Astrocyte (in vitro differentiated cells and primary cell): ENCODE data around the gene ISX. TPM values are rescaled to one million over a fixed set of nuclear protein-coding genes. Genes with fewer than 3 reads are reported as not detected.

Experiments
- DNase-seq: peaks from one replicate; pipeline ENCODE4 v3.0.0-alpha.2; 2010; ENCODE audit warnings: low read depth
- FAIRE-seq: peaks from 2 replicates; lab custom pipeline; 2011; peaks lifted over from hg19 to GRCh38; lab: Jason Lieb, UNC
- H2AFZ ChIP-seq: 2 replicates; pipeline ENCODE4 v1.6.0; 2012; ENCODE audit warnings: low read depth, low read length, inconsistent platforms
- H3K27ac ChIP-seq: 2 replicates; pipeline ENCODE4 v1.5.1; 2011; ENCODE audit warnings: low read depth, low read length, inconsistent platforms
- H3K27me3 ChIP-seq: 2 replicates; pipeline ENCODE4 v1.6.0; 2011; ENCODE audit warnings: low read length, inconsistent platforms; ENCODE audit not compliant: insufficient read depth
- H3K36me3 ChIP-seq: 2 replicates; pipeline ENCODE4 v1.5.1; 2011; ENCODE audit warnings: low read length, inconsistent platforms; ENCODE audit not compliant: insufficient read depth
- H3K4me1 ChIP-seq: 2 replicates; pipeline ENCODE4 v1.5.1; 2011; ENCODE audit warnings: low read length, inconsistent platforms; ENCODE audit not compliant: insufficient read depth
- H3K4me2 ChIP-seq: 2 replicates; pipeline ENCODE4 v1.6.0; 2012; ENCODE audit warnings: low read length, inconsistent platforms
- H3K4me3 ChIP-seq: 2 replicates; pipeline ENCODE4 v1.5.1; 2011; ENCODE audit warnings: low read depth, mild to moderate bottlenecking, low read length, inconsistent platforms; ENCODE audit not compliant: insufficient read depth
- H3K79me2 ChIP-seq: 2 replicates; pipeline ENCODE4 v1.6.0; 2012; ENCODE audit warnings: mild to moderate bottlenecking, low read length, inconsistent platforms; ENCODE audit not compliant: insufficient read depth
- H3K9ac ChIP-seq: 2 replicates; pipeline ENCODE4 v1.6.0; 2012; ENCODE audit warnings: mild to moderate bottlenecking, low read length, inconsistent platforms
- H3K9me3 ChIP-seq: 2 replicates; pipeline ENCODE4 v1.5.1; 2012; ENCODE audit warnings: low read depth, mild to moderate bottlenecking, low read length, inconsistent platforms; ENCODE audit not compliant: insufficient read depth
- H4K20me1 ChIP-seq: 2 replicates; pipeline ENCODE4 v1.6.0; 2012; ENCODE audit warnings: low read length, inconsistent platforms; ENCODE audit not compliant: insufficient read depth
- H3K27ac Mint-ChIP-seq: one replicate; pipeline ENCODE4 v1.8.0; 2021; ENCODE audit warnings: mild to moderate bottlenecking, mixed read lengths; ENCODE audit not compliant: unreplicated experiment
- H3K27me3 Mint-ChIP-seq: one replicate; pipeline ENCODE4 v1.8.0; 2021; ENCODE audit warnings: low read depth, mixed read lengths; ENCODE audit not compliant: unreplicated experiment
- H3K36me3 Mint-ChIP-seq: one replicate; pipeline ENCODE4 v1.8.0; 2021; ENCODE audit warnings: low read depth, mixed read lengths; ENCODE audit not compliant: unreplicated experiment
- H3K4me1 Mint-ChIP-seq: one replicate; pipeline ENCODE4 v1.8.0; 2021; ENCODE audit warnings: low read depth, mixed read lengths; ENCODE audit not compliant: unreplicated experiment
- H3K4me3 Mint-ChIP-seq: one replicate; pipeline ENCODE4 v1.8.0; 2021; ENCODE audit warnings: mild to moderate bottlenecking, moderate library complexity, mixed read lengths; ENCODE audit not compliant: unreplicated experiment
- H3K9me3 Mint-ChIP-seq: one replicate; pipeline ENCODE4 v1.8.0; 2021; ENCODE audit warnings: mild to moderate bottlenecking, mixed read lengths; ENCODE audit not compliant: unreplicated experiment
- CTCF ChIP-seq: IDR thresholded peaks from 2 replicates; pipeline ENCODE4 v1.5.1; 2011; ENCODE audit warnings: low read depth, mild to moderate bottlenecking, inconsistent platforms, low read length, moderate library complexity; ENCODE audit not compliant: insufficient read depth
- EZH2 ChIP-seq: IDR thresholded peaks from 2 replicates; pipeline ENCODE4 v1.6.1; 2012; ENCODE audit warnings: mild to moderate bottlenecking, low read length, inconsistent platforms; ENCODE audit not compliant: insufficient read depth
- total RNA-seq: library from RNA; stranded (reverse); gene quantifications from 2 replicates; pipeline ENCODE4 v1.2.1, GENCODE V29; 2021

The ISX gene
- total RNA-seq, 1 donor from 2014 or later: not detected

GRCh38 chr22:35032571-35032970 is 33.4 kb upstream of the ISX start:
- Mint-ChIP-seq H3K27me3 (no peaks in the 10 kb centered on the region), H3K9me3 (peaks cover 16% of the 10 kb centered on the region), H3K36me3 (no peaks in the 10 kb centered on the region), H3K4me3 (no peak overlapping the region), H3K4me1 (peaks cover 3% of the 10 kb centered on the region), H3K27ac (no peak overlapping the region)
- Histone ChIP-seq H3K79me2 (no peaks in the 10 kb centered on the region), H4K20me1 (no peaks in the 10 kb centered on the region), H3K4me3 (no peak overlapping the region), H3K27me3 (no peaks in the 10 kb centered on the region), H3K9ac (no peak overlapping the region), H2AFZ (no peak overlapping the region), H3K9me3 (no peaks in the 10 kb centered on the region), H3K4me2 (no peak overlapping the region), H3K4me1 (no peaks in the 10 kb centered on the region), H3K36me3 (no peaks in the 10 kb centered on the region), H3K27ac (no peak overlapping the region)
- no peak for FAIRE-seq
- TF ChIP-seq EZH2: no peak
- TF ChIP-seq CTCF: no peak
- DNase-seq: no peak

GRCh38 chr22:35033635-35034296 is 32.2 kb upstream of the ISX start:
- H3K27ac Mint-ChIP-seq: no peak overlapping the region
- no peaks in the 10 kb centered on the region for H3K27me3 ChIP-seq
- no peak overlapping the region for H3K4me3 Mint-ChIP-seq
- TF ChIP-seq EZH2 (no peak), CTCF (no peak)
- no peak overlapping the region for H3K4me3 ChIP-seq
- no peaks in the 10 kb centered on the region for H3K36me3 ChIP-seq
- peaks cover 3% of the 10 kb centered on the region for H3K4me1 Mint-ChIP-seq
- DNase-seq: no peak
- H3K4me1 ChIP-seq: no peaks in the 10 kb centered on the region
- H3K9ac ChIP-seq: no peak overlapping the region
- no peaks in the 10 kb centered on the region for H3K27me3 Mint-ChIP-seq
- peaks cover 9% of the 10 kb centered on the region for H3K9me3 Mint-ChIP-seq
- H3K4me2 ChIP-seq: no peak overlapping the region
- no peaks in the 10 kb centered on the region for H3K36me3 Mint-ChIP-seq
- no peaks in the 10 kb centered on the region for H4K20me1 ChIP-seq
- no peaks in the 10 kb centered on the region for H3K79me2 ChIP-seq
- no peak for FAIRE-seq
- no peak overlapping the region for H2AFZ ChIP-seq
- no peaks in the 10 kb centered on the region for H3K9me3 ChIP-seq
- no peak overlapping the region for H3K27ac ChIP-seq

GRCh38 chr22:35034963-35035362 is 31.0 kb upstream of the ISX start:
- no peaks in the 10 kb centered on the region for H4K20me1 ChIP-seq
- H3K27ac ChIP-seq: no peak overlapping the region
- no peaks in the 10 kb centered on the region for H3K36me3 ChIP-seq
- no peak overlapping the region for H3K27ac Mint-ChIP-seq
- H2AFZ ChIP-seq: no peak overlapping the region
- no peak for DNase-seq
- peaks cover 7% of the 10 kb centered on the region for H3K9me3 Mint-ChIP-seq
- H3K27me3 Mint-ChIP-seq: no peaks in the 10 kb centered on the region
- TF ChIP-seq CTCF: no peak
- H3K9me3 ChIP-seq: peaks cover 1% of the 10 kb centered on the region
- H3K79me2 ChIP-seq: no peaks in the 10 kb centered on the region
- no peaks in the 10 kb centered on the region for H3K4me1 ChIP-seq
- no peak for FAIRE-seq
- no peak overlapping the region for H3K4me3 ChIP-seq
- peaks cover 6% of the 10 kb centered on the region for H3K4me1 Mint-ChIP-seq
- H3K27me3 ChIP-seq: no peaks in the 10 kb centered on the region
- H3K36me3 Mint-ChIP-seq: no peaks in the 10 kb centered on the region
- no peak overlapping the region for H3K4me2 ChIP-seq
- H3K4me3 Mint-ChIP-seq: no peak overlapping the region
- H3K9ac ChIP-seq: no peak overlapping the region
